Measurements from ENCODE around the gene CRKL.
"Not testable (repeated sequence)": the region's sequence is repeated elsewhere in the genome, so short reads cannot be mapped to it uniquely, and the experiment has no call there.

Gene CRKL

GRCh38 chr22:20967697-20968211 is 50.5 kb downstream of the CRKL start:
- no peak for DNase-seq

- DNase-seq = no peak
Observed at GRCh38 chr22:20968281-20968977, 51.2 kb downstream of the CRKL start.

DNA sequence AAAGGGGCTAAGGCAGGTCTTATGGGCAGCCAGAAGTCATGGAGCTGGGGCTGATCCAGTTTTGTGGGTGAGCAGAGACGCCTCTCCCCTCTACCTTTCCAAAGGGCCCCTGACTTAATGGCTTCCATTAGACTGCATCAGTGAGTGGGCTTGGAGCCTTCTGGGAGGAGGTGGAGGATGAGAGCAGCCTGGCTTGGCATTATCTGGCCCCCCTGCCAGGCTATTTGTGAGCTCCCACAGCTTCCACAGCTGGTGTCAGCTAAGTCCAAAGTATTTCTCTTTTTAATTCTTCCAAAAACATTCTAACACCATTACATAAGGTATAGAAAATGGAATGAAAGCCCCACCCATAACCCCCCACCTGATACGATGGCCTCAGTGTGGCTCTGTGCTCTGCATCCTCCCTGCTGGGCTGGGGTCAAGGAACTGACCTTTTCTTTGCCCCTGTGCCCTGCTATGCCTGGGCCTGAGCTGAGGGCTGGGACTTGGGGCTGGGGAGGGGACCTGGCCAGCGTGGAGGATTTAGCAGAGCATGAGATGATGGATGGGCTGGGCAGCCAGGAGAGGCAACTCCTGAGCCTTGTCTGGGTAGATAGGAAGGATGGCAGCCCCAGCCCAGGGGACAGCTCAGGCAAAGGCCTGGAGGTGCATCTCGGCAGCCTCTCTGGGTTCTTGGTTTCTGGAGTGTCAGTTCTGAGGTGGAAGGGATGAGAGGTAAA is 53.9 kb downstream of the CRKL start:
- no peak for DNase-seq

DNA sequence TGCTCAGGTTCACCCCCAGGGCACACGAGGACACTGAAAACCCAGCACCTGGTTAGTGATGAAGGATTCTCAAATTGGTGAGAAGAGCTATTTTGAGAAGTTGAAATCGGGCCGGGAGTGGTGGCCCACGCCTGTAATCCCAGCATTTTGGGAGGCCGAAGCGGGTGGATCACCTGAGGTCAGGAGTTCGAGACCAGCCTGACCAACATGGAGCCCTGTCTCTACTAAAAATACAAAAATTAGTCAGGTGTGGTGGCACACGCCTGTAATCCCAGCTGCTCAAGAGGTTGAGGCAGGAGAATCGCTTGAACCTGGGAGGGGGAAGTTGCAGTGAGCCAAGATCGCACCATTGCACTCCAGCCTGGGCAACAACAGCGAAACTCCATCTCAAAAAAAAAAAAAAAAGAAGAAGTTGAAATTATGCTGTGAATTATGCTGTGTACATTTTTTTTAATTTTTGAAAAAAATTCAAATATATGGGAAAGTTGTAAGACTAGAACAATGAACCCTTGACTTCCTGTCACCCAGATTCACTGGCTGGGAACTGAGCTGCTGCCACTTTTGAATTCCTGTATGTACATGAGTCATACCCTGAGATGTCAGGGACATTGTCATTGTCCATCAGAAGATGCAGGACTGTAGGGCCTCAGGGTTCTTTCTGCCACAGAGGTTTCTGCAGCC is 54.9 kb downstream of the CRKL start:
- not testable (repeated sequence) for DNase-seq

DNA sequence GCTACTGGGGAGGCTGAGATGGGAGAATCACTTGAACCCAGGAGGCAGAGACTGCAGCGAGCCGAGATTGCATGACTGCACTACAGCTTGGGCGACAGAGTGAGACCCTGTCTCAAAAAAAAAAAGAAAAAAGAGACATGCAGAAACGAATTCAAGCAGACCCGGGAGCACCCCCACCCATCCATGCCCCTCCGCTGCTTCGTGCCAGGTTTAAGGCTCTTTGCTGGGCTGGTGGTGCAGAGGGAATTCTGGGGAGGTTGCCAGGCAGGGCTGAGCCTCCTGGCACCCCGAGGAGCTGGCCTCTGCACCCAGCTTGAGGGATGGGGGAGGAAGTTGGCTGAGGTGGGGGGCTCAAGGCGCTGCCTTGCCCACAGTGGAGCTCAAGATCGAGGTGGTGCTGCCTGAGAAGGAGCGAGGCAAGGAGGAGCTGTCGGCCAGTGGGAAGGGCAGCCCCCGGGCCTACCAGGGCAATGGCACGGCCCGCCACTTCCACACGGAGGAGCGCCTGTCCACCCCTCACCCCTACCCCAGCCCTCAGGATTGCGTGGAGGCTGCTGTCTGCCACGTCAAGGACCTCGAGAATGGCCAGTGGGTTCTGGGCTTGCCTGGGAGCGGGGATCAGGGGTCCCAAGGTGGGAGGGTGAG is 55.8 kb downstream of the CRKL start:
- no peak for DNase-seq

DNA sequence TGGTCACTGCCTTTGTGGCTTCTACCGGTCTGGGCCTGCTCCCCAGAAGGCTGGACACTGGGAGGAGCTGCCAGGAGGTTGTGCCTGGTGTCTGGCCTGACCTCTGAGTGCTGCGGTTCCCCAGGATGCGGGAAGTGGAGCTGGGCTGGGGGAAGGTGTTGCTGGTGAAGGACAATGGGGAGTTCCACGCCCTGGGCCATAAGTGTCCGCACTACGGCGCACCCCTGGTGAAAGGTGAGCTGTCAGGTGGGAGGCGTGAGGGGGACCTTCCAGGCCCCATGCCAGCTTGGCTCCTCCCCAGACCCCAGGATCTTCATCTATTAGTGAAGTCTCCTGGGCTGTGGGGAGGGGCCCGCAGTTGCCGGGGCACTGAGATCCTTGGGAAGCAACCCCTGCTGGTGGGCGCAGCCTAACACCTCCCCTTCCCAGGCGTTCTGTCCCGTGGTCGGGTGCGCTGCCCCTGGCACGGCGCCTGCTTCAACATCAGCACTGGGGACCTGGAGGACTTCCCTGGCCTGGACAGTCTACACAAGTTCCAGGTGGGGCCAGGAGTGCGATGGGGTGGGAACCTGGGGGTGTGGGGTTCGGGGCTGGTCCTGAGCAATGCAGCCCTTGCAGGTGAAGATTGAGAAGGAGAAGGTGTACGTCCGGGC is 56.6 kb downstream of the CRKL start:
- no peak for DNase-seq

DNA sequence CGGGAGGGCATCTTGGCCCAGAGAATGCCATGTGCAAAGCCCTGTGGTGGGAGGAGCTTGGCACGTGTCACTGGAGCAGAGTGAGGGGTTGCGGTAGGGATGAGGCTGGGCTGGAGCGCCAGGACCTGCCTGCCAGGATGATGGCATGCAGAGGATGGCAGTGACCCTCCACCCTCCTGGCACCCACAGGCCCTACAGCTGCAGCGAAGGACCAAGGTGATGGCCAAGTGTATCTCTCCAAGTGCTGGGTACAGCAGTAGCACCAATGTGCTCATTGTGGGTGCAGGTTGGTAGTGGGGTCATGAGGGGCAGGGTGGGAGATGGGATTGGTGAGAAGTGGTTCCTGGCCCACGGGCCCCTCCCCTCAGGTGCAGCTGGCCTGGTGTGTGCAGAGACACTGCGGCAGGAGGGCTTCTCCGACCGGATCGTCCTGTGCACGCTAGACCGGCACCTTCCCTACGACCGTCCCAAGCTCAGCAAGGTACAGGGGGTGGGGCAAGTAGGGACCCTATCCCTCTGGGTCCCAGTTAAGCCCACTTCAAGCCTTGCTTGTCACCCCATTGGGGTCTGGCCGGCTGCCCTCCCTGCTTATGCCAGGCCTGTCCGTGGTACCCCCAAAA is 57.2 kb downstream of the CRKL start:
- no peak for DNase-seq

GRCh38 chr22:20975541-20976290 is 58.5 kb downstream of the CRKL start:
- DNase-seq = no peak

DNA sequence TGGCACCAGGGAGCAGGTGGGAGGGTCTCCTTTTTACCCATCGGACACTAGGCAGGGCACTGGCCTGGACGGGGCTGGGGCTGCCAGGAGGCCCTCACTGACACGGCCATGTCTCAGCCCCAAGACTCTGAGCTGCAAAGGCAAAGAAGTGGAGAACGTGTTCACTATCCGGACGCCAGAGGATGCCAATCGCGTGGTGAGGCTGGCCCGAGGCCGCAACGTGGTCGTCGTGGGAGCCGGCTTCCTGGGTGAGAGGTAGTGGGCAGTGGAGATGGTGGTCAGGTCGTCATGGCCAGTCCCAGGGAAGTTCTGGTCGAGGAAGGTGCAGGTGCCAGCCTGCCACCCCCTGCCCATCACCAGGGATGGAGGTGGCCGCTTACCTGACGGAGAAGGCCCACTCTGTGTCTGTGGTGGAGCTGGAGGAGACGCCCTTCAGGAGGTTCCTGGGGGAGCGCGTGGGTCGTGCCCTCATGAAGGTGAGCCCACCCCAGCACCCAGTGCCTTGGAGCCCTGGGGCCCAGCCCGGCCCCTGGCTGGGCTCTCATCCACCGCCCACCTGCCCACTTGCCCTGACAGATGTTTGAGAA is 59.2 kb downstream of the CRKL start:
- no peak for DNase-seq

DNA sequence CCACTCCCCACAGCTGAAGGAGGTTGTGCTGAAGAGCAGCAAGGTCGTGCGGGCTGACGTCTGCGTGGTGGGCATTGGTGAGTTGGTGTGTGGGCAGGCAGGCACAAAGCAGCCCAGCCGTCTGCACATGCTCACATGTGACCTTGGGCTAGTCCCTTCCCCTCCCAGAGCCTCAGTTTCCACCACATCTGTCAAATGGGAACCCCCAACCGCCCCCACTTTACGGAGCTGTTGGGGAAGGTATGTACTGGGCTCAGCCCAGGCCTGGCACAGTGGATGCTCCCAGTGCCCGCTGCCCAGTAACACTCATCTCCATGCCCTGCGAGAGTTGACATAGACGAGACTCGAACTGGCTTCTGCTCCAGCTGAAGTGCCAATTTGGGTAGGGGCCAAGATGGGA is 59.8 kb downstream of the CRKL start:
- DNase-seq = no peak

GRCh38 chr22:20977516-20978170 is 60.4 kb downstream of the CRKL start:
- DNase-seq = no peak

- no peak for DNase-seq
Observed at GRCh38 chr22:20978419-20978818, 61.2 kb downstream of the CRKL start.

GRCh38 chr22:20979243-20979809 is 62.1 kb downstream of the CRKL start:
- peak; percentile 67 for DNase-seq

- no peak for DNase-seq
Observed at GRCh38 chr22:20979940-20980453, 62.8 kb downstream of the CRKL start.

DNA sequence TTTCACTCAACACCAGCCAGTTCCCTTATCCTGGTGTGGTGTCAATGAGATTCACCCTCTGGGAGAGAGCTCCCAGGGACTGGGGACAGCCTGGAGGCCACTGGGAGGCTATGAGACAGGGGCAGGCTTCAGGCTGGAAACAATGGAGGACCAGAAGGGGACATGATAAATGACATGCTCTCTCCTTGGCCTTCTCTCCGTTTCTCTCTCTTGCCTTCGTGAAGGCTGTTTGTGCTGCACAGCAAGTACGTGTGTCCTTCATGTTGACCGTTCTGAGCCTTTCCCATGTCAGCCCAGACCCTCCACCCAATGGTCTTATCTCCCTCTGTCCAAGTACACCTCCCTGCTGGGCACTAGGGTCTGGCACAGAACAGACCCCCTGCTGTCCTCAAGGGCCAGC is 63.3 kb downstream of the CRKL start:
- no peak for DNase-seq

DNA sequence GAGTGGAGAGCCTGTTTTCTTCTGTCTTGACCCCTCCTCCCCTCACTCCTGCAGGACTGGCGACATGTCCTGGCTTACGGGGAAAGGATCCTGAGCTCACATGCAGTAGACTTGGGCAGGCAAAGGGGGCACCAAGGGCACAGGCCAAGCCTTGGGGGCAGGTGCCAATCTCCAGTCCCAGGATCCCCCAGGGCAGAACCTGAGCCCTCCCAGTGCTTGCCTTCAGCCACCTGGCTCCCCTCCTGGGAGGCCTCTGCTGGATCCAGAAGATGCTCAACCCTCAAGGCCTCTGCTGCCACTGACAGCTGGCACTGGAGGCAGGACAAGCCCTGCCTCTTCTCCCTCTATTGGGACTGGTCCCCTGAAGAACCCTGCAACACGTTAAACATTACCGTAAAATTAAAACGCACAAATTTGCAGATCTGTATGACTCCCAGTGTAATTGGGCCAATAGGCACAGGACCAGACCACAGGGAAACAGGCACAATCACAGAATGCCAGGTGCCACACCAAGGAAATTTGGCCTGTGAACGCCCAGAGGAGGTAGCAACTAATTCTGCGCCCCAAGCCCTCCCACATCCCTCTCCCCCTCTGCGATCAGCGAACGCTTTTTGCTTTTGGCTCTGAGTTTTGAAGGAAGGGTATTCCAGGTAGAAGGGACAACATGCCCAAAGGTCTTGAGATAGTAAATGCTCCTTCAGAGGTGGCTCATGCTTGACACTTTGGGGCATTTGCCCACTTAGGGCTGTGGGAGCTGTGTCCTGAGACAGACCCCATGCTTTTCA is 63.9 kb downstream of the CRKL start:
- DNase-seq = no peak

GRCh38 chr22:20981787-20982562 is 64.8 kb downstream of the CRKL start, which contains the start of gene LZTR1:
Gene LZTR1, plus strand, starts transcription at chr22:20982297. Its CDS starts 75 bp downstream, at chr22:20982372.
- DNase-seq = peak; percentile 73

DNA sequence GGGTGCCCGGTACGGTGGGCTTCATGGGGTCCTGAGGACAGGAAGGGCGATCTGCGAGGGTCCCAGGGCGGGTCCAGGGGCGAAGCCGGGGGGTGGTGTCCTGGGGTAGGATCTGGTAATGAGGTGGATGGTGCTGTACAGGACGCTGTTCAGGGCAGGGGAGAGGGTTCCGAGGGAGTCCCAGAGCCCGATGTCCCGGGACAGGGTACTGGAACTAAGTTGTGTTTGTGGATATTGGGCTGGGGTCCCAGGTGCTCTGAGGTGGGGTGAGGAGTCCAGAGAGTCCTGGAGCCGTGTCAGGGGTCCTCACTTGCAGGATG is 65.3 kb downstream of the CRKL start:
- no peak for DNase-seq

Measured in stimulated activated CD4-positive, alpha-beta T cell treated with anti-CD3 and anti-CD28 coated beads, Interleukin-4, amount 100 ng/mL, for 24 hours (primary cell).